ENCODE data around the gene NECTIN4. TPM values are rescaled to one million over a fixed set of nuclear protein-coding genes. Genes with fewer than 3 reads are reported as not detected.

Gene NECTIN4
- total RNA-seq, 1 donor from 2014 or later, result not detected

DNA sequence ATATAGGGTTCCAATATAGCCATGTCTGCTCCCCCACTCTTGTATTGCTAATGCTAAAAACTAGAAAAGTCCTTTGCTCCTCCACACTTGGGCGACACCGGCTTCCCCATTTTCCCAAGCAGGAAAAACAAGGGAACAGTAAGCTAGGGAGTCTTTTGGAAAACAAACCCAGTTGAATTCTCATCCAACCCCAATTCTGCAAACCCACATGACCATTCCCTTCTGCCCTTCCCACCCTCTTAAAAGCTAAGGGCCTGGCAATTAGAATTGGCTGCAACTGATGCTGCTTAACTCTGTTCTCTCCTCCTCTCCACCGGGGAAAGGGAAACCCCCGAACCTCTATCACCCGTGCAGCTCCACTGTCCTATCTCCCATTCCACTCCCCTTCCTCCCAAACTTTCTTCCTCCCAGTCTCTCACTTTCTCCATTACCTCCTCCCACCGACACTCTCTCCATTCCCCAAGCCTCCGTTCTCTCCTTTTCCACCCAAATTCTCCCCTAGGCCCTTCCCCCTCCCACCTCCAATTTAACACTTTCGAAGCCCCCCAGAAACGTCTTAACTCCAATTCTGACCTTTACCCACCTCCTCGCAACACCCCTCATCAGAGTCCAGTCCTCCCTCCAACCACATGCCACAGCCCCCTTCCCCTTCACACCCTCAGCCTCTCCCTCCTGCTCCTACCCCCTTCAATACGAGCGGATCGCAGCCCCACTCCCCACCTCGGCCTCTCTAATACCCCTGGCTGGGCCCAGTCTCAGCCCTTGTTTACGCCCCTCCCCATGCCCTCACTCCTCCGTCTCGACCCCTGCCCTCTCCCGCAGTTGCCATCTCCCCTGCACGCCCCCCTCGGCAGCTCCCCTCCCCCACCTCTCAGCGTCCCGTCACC, 42.4 kb upstream of the NECTIN4 start:
- Histone ChIP-seq H3K36me3 (peaks cover 16 to 25% of the 10 kb centered on the region in 2 donors), H3K4me3 (peak overlapping the region; percentile 71 to 89), H3K9me3 (no peaks in the 10 kb centered on the region), H3K4me1 (peaks cover 5 to 27% of the 10 kb centered on the region in 2 donors), H3K27ac (peak overlapping the region; percentile 96 to 98), H3K27me3 (no peaks in the 10 kb centered on the region)
- intact Hi-C loops (cut with DNase I), result loop anchor here (1.0 to 5.0 kb wide), 8 partner anchors 13 to 595 kb away; partner anchors contain the start of genes KLHDC9, NDUFS2, NIT1 and PFDN2
- TF ChIP-seq, protein P1, sequence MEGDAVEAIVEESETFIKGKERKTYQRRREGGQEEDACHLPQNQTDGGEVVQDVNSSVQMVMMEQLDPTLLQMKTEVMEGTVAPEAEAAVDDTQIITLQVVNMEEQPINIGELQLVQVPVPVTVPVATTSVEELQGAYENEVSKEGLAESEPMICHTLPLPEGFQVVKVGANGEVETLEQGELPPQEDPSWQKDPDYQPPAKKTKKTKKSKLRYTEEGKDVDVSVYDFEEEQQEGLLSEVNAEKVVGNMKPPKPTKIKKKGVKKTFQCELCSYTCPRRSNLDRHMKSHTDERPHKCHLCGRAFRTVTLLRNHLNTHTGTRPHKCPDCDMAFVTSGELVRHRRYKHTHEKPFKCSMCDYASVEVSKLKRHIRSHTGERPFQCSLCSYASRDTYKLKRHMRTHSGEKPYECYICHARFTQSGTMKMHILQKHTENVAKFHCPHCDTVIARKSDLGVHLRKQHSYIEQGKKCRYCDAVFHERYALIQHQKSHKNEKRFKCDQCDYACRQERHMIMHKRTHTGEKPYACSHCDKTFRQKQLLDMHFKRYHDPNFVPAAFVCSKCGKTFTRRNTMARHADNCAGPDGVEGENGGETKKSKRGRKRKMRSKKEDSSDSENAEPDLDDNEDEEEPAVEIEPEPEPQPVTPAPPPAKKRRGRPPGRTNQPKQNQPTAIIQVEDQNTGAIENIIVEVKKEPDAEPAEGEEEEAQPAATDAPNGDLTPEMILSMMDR (IDR thresholded peaks at IDR 0.05), result no peak
- no peak for DNase-seq (ENCODE audit: low spot score in 2 of 2)

DNA sequence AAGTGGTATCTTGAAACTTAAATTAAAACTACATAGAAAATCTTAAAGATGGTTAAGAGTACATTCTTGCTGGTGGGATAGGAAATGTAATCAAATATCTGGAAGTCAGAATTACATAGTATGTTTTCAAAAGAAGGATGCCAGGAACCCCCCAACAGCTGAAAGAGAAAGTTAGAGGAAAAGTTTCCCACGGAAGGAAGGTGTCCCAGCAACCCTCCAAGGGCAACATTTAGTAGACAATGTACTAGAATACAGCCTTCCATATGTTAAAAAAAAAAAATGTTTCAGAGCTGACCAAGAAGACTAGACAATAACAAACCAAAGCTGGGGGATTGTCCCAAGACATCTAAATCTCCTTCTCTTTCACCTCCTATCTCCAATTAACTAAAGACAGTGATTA, 40.9 kb upstream of the NECTIN4 start:
- H3K27ac ChIP-seq, result peak overlapping the region in 1 of 2 donors; percentile 7
- H3K27me3 ChIP-seq, result no peaks in the 10 kb centered on the region
- intact Hi-C loops (cut with DNase I), result loop anchor here (5.0 kb wide), 1 partner anchor 257 kb away; no protein-coding TSS in a partner anchor
- peaks cover 27 to 38% of the 10 kb centered on the region in 2 donors for H3K36me3 ChIP-seq
- H3K4me3 ChIP-seq, result peak overlapping the region in 1 of 2 donors; percentile 89
- peaks cover 5 to 27% of the 10 kb centered on the region in 2 donors for H3K4me1 ChIP-seq
- no peak for DNase-seq (ENCODE audit: low spot score in 2 of 2)
- TF ChIP-seq, protein P1 (IDR thresholded peaks at IDR 0.05), result no peak
- H3K9me3 ChIP-seq, result no peaks in the 10 kb centered on the region

DNA sequence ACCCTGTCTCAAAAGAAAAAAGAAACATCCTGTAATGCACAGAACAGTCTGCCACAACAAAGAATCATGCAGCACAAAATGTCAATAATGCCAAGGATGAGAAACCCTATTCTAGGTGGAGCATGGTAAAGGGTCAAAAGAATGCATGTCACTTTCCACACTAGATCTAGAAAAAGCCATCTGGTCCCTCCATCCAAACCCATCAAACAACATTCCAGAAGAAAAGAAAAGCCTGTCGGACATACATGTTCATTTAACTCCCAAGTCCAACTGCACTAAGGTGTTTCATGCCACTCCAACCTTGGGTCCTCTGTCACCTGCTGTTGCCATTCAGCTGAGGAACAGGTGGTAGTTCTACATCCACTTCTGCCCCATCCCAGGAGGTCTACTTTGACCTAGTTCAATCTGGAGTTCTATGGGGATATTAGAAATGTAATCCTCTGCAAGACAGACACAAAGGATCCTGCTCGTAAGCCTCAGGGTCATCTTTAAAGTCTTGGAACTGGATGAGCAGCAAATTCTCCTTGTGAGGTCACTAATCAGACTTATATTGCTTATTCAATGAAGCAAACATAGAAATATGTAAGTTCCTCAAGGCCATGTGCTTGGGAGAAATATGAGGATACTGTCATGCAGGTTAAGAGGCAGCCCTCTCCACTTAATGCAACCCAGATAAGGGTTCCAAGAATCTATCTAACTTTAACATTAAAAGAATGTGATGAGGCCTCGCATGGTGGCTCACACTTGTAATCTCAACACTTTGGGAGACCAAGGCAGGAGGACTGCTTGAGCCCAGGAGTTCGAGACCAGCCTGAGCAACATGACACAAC, 39.4 kb upstream of the NECTIN4 start:
- no peaks in the 10 kb centered on the region for H3K9me3 ChIP-seq
- no peak overlapping the region for H3K4me3 ChIP-seq
- intact Hi-C loops (cut with DNase I), result no loop called here
- peaks cover 5 to 21% of the 10 kb centered on the region in 2 donors for H3K4me1 ChIP-seq
- H3K36me3 ChIP-seq, result peaks cover 37 to 47% of the 10 kb centered on the region in 2 donors
- TF ChIP-seq, protein P1 (IDR thresholded peaks at IDR 0.05), result no peak
- H3K27ac ChIP-seq, result no peak overlapping the region
- H3K27me3 ChIP-seq, result no peaks in the 10 kb centered on the region
- no peak for DNase-seq (ENCODE audit: low spot score in 2 of 2)

DNA sequence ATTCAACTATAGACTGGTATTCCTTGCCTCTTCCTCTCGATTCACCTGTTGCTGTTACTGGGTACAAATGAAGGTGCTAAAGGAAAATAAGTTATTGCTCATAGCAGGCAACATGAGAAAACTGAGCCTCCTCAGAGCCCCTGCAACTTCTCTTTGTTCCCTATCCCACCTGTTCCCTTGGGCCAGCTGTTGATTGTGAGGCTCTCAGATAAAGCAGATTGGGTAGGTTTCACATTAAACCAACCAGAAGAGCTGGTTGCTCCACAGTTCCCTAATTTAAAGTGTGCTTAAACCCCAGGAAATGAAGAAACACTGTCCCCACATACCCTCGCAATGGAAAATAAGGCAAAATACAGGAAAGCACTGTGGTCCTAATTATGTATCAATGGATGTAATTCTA, 38.3 kb upstream of the NECTIN4 start:
- H3K27ac ChIP-seq, result no peak overlapping the region
- no peaks in the 10 kb centered on the region for H3K9me3 ChIP-seq
- DNase-seq (ENCODE audit: low spot score in 2 of 2), result no peak
- TF ChIP-seq, protein P1 (IDR thresholded peaks at IDR 0.05), result no peak
- H3K4me3 ChIP-seq, result no peak overlapping the region
- no peaks in the 10 kb centered on the region for H3K27me3 ChIP-seq
- peaks cover 46 to 59% of the 10 kb centered on the region in 2 donors for H3K36me3 ChIP-seq
- intact Hi-C loops (cut with DNase I), result no loop called here
- H3K4me1 ChIP-seq, result peaks cover 5 to 18% of the 10 kb centered on the region in 2 donors

DNA sequence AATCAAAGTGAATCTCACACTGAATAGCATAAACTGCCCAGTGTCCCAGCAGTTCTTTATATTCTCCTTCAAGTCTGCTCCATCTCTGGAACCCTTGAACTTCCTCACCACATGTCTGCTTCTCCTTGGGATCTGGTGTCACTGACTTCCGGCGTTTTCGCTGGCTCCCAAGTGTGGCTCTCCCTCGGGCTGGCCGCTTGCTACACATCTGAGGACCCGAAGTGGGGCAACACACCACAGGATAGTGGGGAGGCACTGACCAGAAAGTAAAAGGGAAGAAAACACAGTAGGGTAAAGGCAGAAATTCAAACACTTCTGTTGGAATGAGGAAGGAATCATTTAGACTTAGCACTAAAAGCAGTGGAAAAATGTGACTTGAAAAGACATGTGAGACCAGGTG, 33.6 kb upstream of the NECTIN4 start:
- Histone ChIP-seq H3K27ac (no peak overlapping the region), H3K4me3 (no peak overlapping the region), H3K36me3 (peaks cover 58 to 75% of the 10 kb centered on the region in 2 donors), H3K27me3 (no peaks in the 10 kb centered on the region), H3K4me1 (peaks cover 8 to 20% of the 10 kb centered on the region in 2 donors), H3K9me3 (no peaks in the 10 kb centered on the region)
- intact Hi-C loops (cut with DNase I), result no loop called here
- no peak for DNase-seq (ENCODE audit: low spot score in 2 of 2)
- TF ChIP-seq, protein P1 (IDR thresholded peaks at IDR 0.05), result no peak
